HG03575 (cell line): ENCODE results near the gene RPAP3.

ENCODE experiments used
- ATAC-seq: cut with Tn5 transposase; IDR thresholded peaks from one replicate; pipeline ENCODE4 v1.9.1; 2021; ENCODE audit not compliant: unreplicated experiment, insufficient number of reproducible peaks, low FRiP score; ENCODE audit errors: extremely low read depth

RPAP3 gene

GRCh38 chr12:47744778-47745436 lies 39.1 kb upstream of the RPAP3 start:
- ATAC-seq: no peak

GRCh38 chr12:47744005-47744651 lies 38.3 kb upstream of the RPAP3 start:
- no peak for ATAC-seq

GRCh38 chr12:47743311-47743860 lies 37.6 kb upstream of the RPAP3 start:
- ATAC-seq: no peak

- ATAC-seq: no peak
Measured at GRCh38 chr12:47742253-47742825, 36.5 kb upstream of the RPAP3 start.

- ATAC-seq: no peak
Measured at GRCh38 chr12:47741340-47741703, 35.5 kb upstream of the RPAP3 start.

GRCh38 chr12:47740606-47741339 lies 34.9 kb upstream of the RPAP3 start:
- ATAC-seq: no peak

GRCh38 chr12:47739979-47740378 lies 34.1 kb upstream of the RPAP3 start:
- no peak for ATAC-seq

- no peak for ATAC-seq
Measured at GRCh38 chr12:47739297-47739696, 33.5 kb upstream of the RPAP3 start.

- ATAC-seq: no peak
Measured at GRCh38 chr12:47737936-47738594, 32.2 kb upstream of the RPAP3 start.

- ATAC-seq: no peak
Measured at GRCh38 chr12:47736877-47737676, 31.2 kb upstream of the RPAP3 start.

GRCh38 chr12:47736216-47736615 lies 30.4 kb upstream of the RPAP3 start:
- no peak for ATAC-seq

- no peak for ATAC-seq
Measured at GRCh38 chr12:47735649-47736048, 29.8 kb upstream of the RPAP3 start.

GRCh38 chr12:47734725-47735480 lies 29.1 kb upstream of the RPAP3 start:
- no peak for ATAC-seq

GRCh38 chr12:47733142-47733541 lies 27.3 kb upstream of the RPAP3 start:
- ATAC-seq: no peak

- ATAC-seq: no peak
Measured at GRCh38 chr12:47732504-47732903, 26.7 kb upstream of the RPAP3 start.

- no peak for ATAC-seq
Measured at GRCh38 chr12:47731723-47732122, 25.9 kb upstream of the RPAP3 start.

GRCh38 chr12:47730341-47730744 lies 24.5 kb upstream of the RPAP3 start:
- no peak for ATAC-seq

- ATAC-seq: no peak
Measured at GRCh38 chr12:47729233-47729632, 23.4 kb upstream of the RPAP3 start.
